Peyer's patch (tissue), 4 donors: ENCODE measurements around the gene OBSCN.

ENCODE experiments used
- CTCF ChIP-seq, 6 experiments: fragments of 450-650 bp in 4 of 6; fragments of 200-600 bp in 2 of 6; sonication (generic) in 1 of 6; IDR thresholded peaks; one replicate each; pipeline ENCODE4 v1.5.1; 2017 to 2019; ENCODE audit warnings: antibody characterized with exemption in 6 of 6, mild to moderate bottlenecking in 3 of 6, moderate library complexity in 1 of 6
- POLR2A ChIP-seq, 2 donors: fragments of 450-650 bp; IDR thresholded peaks; one replicate each; pipeline ENCODE4 v1.5.1; 2017; ENCODE audit warnings: antibody characterized with exemption in 2 of 2, mild to moderate bottlenecking in 2 of 2, moderate library complexity in 2 of 2

DNA sequence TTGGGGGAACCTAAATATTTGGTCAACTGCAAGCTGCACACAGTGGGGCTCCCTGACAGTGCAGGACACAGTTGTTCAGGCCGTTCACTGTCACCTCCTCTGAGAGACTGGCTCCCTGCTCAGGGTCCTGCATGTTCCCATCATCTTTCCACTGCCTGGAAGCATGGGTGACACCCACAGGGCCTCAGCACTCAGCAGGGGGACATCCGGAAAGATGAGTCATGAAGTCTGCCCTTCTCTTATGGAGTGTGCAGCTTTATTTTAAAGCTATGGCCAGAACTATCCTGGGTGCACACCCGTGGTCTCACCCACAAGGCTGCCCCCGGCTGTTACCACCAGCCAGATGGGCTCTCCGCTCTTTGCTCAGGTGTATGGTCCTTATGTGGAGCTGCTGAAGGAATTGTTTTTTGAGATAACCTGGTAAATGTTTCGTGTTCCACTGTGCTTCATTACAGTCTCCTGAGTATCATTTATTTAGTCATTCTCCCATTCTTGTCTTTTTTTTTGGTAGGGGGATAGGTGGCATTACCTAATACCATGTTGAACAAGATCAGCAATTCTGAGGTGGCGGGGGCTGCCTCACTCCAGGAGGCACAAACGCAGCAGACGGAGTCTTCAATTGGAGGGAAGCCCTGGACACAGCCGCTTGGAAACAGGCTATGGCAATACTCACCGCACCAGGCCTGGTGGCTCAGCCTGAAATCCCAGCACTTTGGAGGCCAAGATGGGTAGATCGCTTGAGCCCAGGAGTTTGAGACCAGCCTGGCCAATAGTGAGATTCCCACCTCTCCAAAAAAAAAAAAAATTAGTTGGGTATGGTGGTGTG, 184.5 kb downstream of the OBSCN start:
- no peak for TF ChIP-seq CTCF (IDR thresholded peaks at IDR 0.05)
- no peak for TF ChIP-seq POLR2A (IDR thresholded peaks at IDR 0.05)
